ENCODE measurements around the gene GRIN1.
"Not testable (repeated sequence)": the region's sequence is repeated elsewhere in the genome, so short reads cannot be mapped to it uniquely, and the experiment has no call there.

Gene GRIN1

DNA sequence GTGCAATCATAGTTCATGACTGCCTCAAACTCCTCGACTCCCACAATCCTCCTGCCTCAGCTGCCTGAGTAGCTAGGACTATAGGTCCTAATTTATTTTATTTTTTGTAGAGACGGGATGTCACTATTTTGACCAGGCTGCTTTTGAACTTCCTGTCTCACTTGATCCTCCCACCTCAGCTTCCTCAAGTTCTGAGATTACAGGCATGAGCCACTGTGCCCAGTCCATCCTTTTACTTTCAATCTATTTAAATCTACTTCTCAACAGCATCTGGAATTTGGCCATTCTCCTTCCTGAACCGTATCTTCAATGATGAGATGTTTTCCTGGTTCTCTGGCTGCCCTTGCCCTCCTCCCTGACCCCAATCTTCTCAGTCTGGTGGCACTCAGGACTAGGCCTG, 12.2 kb upstream of the GRIN1 start:
- in situ Hi-C loops (cut with HindIII; ENCODE audit: low pct_ligation_motif_present, low pct_unique_long_range_greater_than_20kb, low sequenced_read_pairs), result no loop called here
- no peak for DNase-seq

GRCh38 chr9:137127301-137128157, 11.4 kb upstream of the GRIN1 start:
- no peak for DNase-seq
- in situ Hi-C loops (cut with HindIII; ENCODE audit: low pct_ligation_motif_present, low pct_unique_long_range_greater_than_20kb, low sequenced_read_pairs), result no loop called here

- DNase-seq, result no peak
- in situ Hi-C loops (cut with HindIII; ENCODE audit: low pct_ligation_motif_present, low pct_unique_long_range_greater_than_20kb, low sequenced_read_pairs), result no loop called here
Measured at GRCh38 chr9:137128158-137128861, 10.6 kb upstream of the GRIN1 start.

GRCh38 chr9:137128862-137129455, 10.0 kb upstream of the GRIN1 start:
- in situ Hi-C loops (cut with HindIII; ENCODE audit: low pct_ligation_motif_present, low pct_unique_long_range_greater_than_20kb, low sequenced_read_pairs), result no loop called here
- DNase-seq, result no peak

- in situ Hi-C loops (cut with HindIII; ENCODE audit: low pct_ligation_motif_present, low pct_unique_long_range_greater_than_20kb, low sequenced_read_pairs), result no loop called here
- peak; percentile 90 for DNase-seq
Measured at GRCh38 chr9:137129456-137130175, 9.3 kb upstream of the GRIN1 start.

DNA sequence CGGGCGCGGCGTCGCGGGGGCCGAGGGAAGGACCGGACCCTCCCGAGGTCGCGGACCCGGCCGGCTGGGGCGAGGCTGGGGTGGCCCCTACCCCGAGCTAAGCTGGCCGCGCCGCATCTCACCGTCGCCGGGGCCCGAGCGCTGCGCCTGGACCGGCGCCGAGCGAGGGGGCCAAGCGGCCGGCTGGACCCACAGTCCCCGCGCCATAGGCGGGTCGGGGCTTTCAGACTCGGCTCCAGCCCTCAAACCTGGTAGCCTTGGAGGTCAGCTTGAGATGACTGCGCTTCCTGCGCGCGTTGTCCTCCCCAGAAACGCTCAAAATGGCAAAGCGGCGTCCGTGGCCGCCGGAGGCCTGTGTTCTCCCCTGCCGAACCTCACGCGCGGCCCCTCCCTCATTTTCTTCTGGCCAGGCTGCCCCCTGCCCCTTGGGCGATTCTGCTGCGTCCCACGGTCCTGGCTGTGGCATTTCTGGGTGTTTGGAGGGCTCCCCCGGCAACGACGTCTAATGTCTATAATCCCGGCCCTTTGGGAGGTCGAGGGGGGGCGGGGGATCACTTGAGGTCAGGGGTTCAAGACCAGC, 8.7 kb upstream of the GRIN1 start:
- in situ Hi-C loops (cut with HindIII; ENCODE audit: low pct_ligation_motif_present, low pct_unique_long_range_greater_than_20kb, low sequenced_read_pairs), result no loop called here
- peak; percentile 18 for DNase-seq

DNA sequence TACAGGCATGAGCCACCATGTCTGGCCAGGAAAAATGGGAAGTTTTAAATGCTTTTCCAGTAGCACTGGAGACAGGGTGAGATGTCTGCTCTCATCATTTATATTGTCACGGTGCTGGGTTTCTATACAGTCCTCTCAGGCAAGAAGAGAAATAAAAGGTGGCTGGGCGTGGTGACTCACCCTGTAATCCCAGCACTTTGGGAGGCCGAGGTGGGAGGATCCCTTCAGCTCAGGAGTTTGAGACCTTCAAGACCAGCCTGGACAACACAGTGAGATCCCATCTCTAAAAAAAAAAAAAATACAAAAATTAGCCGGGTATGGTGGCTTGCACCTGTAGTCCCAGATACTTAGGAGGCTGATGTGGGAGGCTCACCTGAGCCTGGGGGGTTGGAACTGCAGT, 4.8 kb upstream of the GRIN1 start:
- DNase-seq, result no peak
- in situ Hi-C loops (cut with HindIII; ENCODE audit: low pct_ligation_motif_present, low pct_unique_long_range_greater_than_20kb, low sequenced_read_pairs), result no loop called here

- DNase-seq; in situ Hi-C loops (cut with HindIII; ENCODE audit: low pct_ligation_motif_present, low pct_unique_long_range_greater_than_20kb, low sequenced_read_pairs): not testable (repeated sequence)
Measured at GRCh38 chr9:137135154-137135553, 3.8 kb upstream of the GRIN1 start.

GRCh38 chr9:137136261-137136880, 2.6 kb upstream of the GRIN1 start:
- no peak for DNase-seq
- in situ Hi-C loops (cut with HindIII; ENCODE audit: low pct_ligation_motif_present, low pct_unique_long_range_greater_than_20kb, low sequenced_read_pairs), result no loop called here

DNA sequence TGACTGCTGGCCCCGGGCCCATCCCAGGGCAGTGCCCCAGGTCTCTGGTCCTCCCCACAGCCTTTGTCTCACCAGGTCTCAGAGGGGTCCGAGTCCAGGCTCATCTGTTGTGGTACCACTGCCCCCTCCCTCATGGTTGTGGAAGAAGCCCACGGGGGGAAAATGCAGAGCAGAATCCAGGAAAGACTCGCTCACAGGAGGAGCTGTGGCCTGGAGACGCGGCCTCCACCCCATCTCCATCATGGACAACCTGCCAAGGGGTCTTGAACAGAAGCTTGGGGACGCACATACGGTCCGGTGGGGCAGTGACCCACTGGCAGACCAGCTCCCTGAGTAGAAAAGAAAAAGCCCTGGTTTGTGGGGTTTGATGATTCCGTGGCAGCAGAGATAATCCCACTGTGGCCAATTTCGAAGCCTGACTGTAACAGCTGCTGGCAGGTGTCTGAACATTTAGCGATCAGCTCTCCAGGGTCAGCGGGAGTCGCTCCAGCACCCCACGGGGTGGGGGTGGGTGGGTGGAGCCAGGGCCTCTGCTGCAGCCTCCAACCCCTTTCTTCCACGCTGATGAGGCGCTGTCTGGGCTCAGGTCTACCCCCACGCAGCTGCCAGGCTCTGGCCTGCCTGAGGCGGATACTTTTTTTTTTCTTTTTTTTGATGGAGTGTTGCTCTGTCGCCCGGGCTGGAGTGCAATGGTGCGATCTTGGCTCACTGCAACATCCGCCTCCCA, 1.9 kb upstream of the GRIN1 start:
- DNase-seq, result no peak
- in situ Hi-C loops (cut with HindIII; ENCODE audit: low pct_ligation_motif_present, low pct_unique_long_range_greater_than_20kb, low sequenced_read_pairs), result no loop called here

DNA sequence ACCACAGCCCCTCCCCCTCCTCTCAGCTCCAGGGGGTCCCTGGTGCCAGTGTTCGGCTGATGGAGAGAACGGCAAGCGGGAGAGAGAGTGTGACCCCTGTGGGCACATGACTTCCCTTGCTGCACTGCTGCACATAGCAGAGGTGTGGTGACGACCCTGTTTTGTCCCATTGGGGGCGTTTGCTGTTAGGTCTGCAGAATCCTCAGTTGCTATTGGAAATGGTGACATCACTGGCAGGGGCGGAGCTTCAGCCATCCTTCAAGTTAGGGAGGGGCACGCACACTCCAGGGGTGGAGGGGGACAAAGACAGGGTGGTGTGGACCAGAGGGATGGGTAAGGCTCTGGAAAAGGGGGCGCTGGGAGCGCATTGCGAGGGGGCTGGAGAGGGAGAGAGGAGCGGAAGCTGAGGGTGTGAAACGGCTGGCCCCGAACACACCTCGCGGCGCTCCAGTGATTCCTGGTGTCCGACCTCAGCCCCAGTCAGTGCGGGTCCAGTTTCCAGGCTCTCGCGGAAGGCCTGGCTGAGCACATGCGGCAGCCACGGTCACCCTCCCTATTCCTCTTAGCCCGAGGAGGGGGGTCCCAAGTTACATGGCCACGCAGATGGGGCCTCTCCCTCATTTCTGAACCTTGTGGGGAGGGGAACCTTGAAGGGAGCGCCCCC, 764 bp upstream of the GRIN1 start:
- DNase-seq, result no peak
- in situ Hi-C loops (cut with HindIII; ENCODE audit: low pct_ligation_motif_present, low pct_unique_long_range_greater_than_20kb, low sequenced_read_pairs), result no loop called here

- in situ Hi-C loops (cut with HindIII; ENCODE audit: low pct_ligation_motif_present, low pct_unique_long_range_greater_than_20kb, low sequenced_read_pairs), result no loop called here
- DNase-seq, result no peak
Measured at GRCh38 chr9:137139468-137140150, 655 bp downstream of the GRIN1 start.

GRCh38 chr9:137140151-137141012, 1.4 kb downstream of the GRIN1 start:
- no peak for DNase-seq
- in situ Hi-C loops (cut with HindIII; ENCODE audit: low pct_ligation_motif_present, low pct_unique_long_range_greater_than_20kb, low sequenced_read_pairs), result no loop called here

DNA sequence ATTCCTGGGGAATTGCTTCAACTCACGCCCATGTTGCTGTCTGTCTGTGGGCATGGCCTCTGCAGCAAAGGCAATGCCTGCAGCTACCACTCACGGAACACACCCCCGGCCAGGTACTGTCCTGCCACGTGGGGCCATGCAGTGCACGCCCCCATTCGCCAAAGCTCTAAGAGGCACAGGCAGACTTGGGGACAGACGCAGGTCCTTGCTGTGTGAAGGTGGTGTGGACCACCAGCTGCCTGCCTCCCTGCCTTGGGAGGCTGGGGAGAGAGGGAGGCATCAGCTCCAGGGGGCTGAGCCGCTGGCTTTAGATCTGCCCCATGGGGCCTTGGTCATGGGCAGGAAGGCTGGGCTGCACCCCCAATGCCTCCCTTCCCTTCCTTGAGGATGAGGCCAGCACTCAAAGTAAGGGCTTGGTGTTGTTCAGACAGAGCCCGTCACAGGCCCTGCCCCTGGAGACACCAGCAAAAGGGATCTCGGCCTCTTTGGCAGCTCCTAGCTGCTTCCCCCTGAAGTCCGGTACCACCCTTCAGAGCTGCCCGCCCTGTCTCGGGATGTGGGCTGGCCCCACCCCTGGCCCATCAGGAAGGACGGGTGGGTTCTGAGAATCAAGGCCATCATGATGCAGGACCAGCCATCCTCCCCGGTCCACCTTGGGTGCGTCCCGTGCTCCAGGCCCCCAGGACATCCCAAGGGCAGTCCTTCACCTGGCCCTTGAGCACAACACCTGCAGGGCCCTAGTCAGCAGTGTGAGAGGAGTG, 2.3 kb downstream of the GRIN1 start:
- in situ Hi-C loops (cut with HindIII; ENCODE audit: low pct_ligation_motif_present, low pct_unique_long_range_greater_than_20kb, low sequenced_read_pairs), result no loop called here
- DNase-seq, result no peak
